Fibroblast of skin of scalp (primary cell): ENCODE measurements around the gene ITGBL1. TPM values are rescaled to one million over a fixed set of nuclear protein-coding genes. Genes with fewer than 3 reads are reported as not detected.

ENCODE experiments used
- DNase-seq: peaks from one replicate; pipeline ENCODE4 v3.0.0-alpha.2; 2013
- polyA plus RNA-seq, 2 experiments: library from polyadenylated mRNA; unstranded; fragments of 120-200 nt; gene quantifications; one replicate each; pipeline ENCODE4 v1.2.1, GENCODE V29; 2013; ENCODE audit not compliant: insufficient read length in 2 of 2

ITGBL1 gene, protein sequence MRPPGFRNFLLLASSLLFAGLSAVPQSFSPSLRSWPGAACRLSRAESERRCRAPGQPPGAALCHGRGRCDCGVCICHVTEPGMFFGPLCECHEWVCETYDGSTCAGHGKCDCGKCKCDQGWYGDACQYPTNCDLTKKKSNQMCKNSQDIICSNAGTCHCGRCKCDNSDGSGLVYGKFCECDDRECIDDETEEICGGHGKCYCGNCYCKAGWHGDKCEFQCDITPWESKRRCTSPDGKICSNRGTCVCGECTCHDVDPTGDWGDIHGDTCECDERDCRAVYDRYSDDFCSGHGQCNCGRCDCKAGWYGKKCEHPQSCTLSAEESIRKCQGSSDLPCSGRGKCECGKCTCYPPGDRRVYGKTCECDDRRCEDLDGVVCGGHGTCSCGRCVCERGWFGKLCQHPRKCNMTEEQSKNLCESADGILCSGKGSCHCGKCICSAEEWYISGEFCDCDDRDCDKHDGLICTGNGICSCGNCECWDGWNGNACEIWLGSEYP
- polyA plus RNA-seq (2013, experiment 1 of 2; ENCODE audit: insufficient read length), result 79.7 TPM
- polyA plus RNA-seq (2013, experiment 2 of 2; ENCODE audit: insufficient read length), result 87.0 TPM

- peak; percentile 68 for DNase-seq
These were observed at the start of gene ITGBL1 for GRCh38 chr13:101452519-101453485. Gene ITGBL1, plus strand, starts transcription at chr13:101452675. Its CDS starts 159 bp downstream, at chr13:101452834.

DNA sequence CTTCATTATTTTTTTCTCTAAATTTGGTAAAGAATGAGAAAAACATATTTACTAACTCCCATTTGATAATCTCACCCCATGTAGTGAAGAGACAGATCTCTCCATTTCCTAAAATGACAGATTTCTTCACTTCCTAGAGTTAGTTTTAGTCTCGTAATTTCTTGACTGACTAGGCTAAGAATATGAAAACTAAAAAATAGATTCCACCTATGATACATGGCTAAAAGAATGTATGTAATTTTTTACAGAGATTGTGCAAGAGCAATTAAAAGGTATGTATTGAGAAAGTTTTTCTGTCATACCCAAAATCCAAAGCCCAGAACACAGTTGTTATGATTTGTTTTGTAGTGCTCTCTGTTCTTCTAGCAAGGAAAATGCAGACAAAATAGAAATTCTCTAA is 45.7 kb upstream of the ITGBL1 start:
- no peak for DNase-seq

GRCh38 chr13:101408154-101408553 is 44.3 kb upstream of the ITGBL1 start:
- no peak for DNase-seq

DNA sequence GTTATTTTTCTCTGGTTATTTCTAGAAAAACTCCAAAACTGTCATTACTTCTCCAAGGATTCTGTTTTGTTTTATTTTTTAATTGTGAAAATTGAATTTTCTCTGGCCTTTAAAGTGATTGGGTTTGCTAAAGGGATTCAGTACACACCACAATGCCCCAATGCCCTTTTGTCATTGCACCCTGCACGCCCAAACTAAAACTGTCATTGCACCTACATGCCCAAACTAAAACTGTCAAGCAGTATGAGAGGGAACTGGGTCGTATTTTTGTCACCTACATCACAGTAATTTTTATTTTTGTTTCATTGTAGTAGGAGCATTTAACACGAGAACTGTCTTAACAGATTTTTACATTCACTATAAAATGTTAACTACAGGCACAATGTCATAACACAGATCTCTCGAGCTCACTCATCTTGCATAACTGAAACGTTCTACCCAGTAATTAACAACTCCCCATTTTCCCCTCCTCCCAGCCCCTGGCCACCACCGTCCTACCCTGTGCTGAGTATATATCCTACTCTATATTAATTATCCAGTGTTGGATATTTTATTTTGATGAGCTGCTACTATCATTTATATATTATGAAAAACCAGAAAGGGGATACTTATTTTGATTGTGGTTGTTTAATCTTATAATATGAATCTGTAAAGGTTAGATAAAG is 43.4 kb upstream of the ITGBL1 start:
- no peak for DNase-seq

GRCh38 chr13:101412076-101412475 is 40.4 kb upstream of the ITGBL1 start:
- no peak for DNase-seq

DNA sequence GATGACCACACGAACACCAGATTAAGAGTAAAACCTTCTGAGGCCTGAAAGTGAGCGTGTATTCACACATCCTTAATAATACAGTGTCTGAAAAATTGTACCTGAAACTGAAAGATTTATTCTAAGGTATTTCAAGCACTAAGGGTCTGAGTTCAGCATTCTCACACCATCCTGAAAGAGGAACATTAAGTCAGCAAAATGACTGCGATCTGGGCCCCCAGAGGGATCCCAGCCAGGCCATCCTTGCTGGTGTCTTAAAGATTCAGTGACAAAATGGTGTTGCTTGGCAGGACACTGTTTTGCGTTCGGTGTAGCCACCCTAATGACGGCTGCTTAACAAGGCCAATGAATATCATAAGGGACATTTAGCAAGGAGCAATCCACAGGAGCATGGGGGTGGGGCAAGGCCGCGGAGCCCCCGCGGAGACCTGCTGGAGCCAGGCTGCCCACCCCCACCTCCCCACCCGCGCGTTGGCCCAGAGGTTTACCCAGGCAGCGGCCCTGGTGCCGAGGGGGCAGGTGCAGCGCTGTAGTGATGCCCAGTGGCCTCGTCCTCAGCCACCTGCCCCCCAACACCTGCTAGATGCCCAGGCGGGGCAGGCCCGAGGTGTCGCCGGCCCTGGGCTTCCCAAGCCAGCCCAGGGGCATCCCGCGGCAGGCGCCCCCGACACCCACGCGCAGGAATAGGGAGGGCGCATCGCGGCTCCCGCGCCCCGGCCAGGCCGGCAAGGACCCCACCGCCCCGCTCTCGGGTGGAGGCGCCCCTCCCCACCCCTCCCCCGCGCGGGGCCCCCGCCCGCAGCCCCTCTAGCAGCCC is 36.9 kb upstream of the ITGBL1 start:
- DNase-seq, result no peak

DNA sequence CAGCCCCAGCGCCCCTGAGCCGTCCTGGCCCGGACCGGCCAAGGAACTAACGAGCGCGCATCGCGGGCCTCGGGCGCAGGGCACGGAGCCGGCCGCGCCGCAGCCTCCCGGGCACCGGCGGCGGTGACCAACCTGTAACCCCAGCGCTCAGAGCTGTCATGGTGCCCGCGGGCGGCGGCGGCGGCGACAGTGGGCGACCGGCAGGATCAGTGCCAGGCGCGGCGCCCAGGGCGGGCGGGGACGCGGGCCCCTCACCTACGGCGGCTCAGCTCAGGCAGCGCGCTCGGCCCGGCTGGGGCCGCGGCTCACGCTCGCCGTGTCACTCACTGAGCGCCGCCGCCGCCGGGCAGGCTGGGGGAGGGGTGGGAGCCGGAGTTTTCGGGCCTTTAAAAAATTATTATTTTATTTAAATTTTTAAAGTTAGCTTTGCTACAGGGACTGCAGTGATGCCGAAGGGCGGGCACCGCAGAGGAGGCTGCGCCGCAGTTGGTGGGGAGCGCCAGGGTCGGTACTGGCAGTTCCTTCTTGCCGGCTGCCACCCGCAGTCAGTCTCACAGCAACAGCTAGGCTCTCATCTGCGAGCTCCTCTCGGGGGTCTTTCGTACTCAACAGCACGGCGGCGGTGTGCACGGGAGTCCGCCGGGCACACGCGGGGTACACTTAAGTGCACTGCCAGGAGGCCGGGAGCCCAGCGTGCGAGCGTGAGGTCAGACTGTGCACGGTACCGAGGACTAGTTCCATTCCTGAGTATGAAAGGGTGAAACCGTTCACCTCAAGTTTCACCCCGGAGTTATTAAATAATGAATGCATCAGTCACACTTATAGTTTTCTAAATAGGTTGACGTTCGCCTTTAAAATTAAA is 36.1 kb upstream of the ITGBL1 start, which contains the start of gene NALCN:
TSS of gene NALCN (minus strand) at position 328 of the 862 bp plus-strand sequence. CDS start 17,382 bp downstream, outside the sequence.
- DNase-seq, result peak; percentile 13

DNA sequence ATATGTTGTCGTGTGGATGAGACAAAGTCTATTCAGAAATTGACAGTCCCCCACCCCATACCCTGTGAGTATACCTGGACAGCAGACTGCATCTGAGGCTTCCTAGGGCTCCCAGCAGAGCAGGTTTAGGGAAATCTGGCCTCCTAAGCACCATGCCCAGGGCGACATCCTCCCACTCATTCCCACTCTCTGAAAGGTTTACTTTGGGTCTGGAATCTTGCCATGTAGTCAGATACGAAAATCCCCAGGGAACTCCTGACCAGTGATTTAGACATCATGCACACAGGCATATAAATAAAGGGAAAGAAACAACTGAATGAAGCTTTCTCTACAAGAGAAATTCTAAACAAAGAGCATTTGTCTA is 35.5 kb upstream of the ITGBL1 start:
- DNase-seq, result peak; percentile 44

DNA sequence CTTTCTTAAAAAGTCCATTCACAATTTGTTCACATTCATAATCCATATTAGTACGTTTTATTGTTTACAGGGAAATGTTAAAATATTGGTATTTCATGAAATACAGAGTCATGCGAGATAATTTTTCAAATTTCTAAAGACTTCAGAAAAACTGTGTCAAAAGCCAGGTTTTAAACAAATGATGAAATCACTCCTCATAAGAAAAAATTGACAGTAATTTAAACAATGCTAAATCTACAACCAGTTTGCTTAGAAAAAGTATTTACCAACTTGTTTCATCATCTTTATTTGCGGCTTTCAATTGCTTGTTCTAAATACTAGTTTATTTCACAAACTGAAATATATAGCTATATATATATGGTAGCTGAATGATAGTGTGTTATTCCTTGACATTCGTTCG is 35.0 kb upstream of the ITGBL1 start:
- DNase-seq, result no peak

GRCh38 chr13:101423872-101424271 is 28.6 kb upstream of the ITGBL1 start:
- no peak for DNase-seq

DNA sequence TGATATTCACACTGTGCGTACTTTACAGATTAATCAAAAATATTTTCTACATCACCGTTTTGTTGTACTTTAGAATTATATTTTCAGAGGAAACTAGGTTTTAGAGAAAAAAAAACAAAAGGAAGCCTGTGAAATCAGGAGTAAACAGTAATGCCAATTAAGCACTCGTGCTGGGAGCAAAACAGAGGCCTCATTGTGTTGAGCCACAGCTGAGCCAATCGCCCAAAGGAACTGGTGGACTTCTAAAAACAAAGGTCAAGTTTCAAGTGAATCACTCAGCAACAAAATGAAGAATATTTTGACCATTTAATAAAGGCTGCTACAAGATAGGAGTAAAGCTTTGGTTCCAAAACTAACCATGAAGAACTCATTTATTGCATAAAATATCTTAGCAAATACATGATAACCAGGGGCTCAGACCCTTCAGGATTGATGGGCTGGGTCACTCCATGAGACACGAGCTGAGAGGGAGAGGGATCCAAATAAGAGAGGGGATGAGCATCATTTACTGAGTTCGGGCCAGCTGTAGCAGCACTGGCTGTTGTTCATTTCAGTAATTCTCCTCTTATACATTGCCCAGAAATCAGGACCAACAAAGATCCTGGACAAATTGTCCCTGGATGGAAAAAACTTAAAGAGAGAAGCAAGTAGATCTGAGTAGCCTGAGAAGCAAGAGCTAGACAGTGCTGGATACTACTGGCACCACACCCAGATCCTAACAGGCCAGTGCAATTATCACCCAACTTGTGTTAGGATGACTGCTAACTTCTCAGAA is 27.9 kb upstream of the ITGBL1 start:
- no peak for DNase-seq

GRCh38 chr13:101425156-101425471 is 27.4 kb upstream of the ITGBL1 start:
- DNase-seq, result no peak

GRCh38 chr13:101425623-101426022 is 26.9 kb upstream of the ITGBL1 start:
- DNase-seq, result no peak

DNA sequence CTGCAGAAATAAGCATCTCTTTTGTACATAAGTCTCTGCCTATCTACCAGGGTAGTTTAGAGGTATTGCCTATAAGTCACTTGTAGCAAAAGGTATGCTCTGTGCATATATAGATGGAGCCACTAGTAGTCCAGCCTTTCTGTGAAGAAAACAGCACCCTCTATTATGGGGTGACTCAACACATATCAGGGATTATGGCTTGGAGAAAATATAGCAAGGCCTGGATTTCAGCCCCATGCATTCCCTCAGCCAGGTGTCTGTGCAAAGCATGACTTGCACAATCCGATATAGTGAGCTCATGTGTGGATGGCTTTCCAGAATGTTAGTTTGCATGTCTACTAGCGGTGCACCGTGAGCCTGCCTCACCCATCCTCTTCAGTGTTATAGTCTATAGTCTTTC is 22.7 kb upstream of the ITGBL1 start:
- DNase-seq, result no peak

DNA sequence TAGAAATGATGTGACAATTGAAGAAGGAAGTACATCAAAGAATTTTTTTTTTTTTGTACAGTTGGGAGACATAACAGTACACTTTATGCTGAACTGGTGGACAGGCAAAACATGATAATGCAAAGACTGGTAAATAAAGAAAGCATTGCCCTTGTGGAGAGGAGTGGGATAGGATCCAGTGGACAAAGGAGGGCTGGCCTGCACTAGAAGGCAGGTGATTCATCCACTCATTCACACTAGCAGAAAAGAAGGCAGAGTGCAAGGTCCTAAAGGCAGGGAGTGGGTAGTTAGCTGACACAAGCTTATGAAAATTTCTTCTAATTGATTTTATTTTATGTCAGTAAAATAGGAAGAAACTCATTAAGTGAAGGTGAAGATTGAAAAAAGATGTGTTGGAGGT is 18.6 kb upstream of the ITGBL1 start:
- DNase-seq, result no peak

DNA sequence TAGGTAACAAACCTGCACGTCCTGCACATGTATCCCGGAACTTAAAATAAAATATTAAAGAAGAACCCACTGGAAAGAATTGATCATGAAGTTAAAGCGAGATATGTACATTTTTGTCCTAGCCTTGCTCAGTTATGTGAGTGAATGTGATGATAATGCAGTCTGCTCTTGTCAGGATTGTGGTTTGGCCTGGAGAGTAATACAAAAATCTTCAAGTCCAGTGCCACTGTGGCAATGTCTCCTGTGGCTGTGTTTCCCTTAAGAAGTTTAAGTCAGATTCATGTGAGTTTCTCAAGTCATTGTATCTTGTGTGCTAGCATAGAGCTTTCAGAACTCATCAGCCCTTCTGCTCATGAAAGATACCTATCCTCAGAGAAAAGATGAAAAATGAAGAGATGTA is 18.0 kb upstream of the ITGBL1 start:
- no peak for DNase-seq

GRCh38 chr13:101447852-101448251 is 4.6 kb upstream of the ITGBL1 start:
- DNase-seq, result no peak

- peak; percentile 89 for DNase-seq
These were observed 2.4 kb upstream of the ITGBL1 start for GRCh38 chr13:101449790-101450748.

DNA sequence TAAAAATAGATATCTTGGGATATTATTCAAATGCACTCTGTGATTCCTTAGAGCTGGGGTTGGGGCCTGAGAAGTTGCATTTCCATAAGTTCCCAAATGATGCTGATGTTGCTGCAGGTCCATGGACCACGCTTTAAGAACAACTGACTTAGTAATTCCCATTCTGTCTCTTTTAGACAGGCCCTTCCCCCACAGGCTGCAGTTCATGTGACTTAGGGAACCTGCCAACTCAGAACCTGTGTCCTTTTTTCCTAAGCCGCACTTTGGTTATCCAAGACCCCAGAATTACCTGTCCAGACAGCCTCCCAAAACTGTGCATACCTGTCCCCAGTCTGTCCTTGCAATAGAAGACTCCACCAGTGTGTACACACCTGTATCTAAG is 1.7 kb upstream of the ITGBL1 start:
- no peak for DNase-seq
